Adrenal gland (tissue), 19 donors: ENCODE data around the gene CREBL2. TPM values are rescaled to one million over a fixed set of nuclear protein-coding genes. Genes with fewer than 3 reads are reported as not detected.

Experiments used
- DNase-seq, 7 donors: peaks; one replicate each; pipeline ENCODE4 v3.0.0-alpha.2; 2019 to 2020
- H3K27ac ChIP-seq, 5 donors: fragments of 200-600 bp; sonication (generic) in 4 of 5; 1 replicate in 3 of 5; 2 replicates in 2 of 5; pipeline versions ENCODE4 v1.5.1 to v1.8.0; 2016 to 2020; ENCODE audit warnings: mild to moderate bottlenecking in 1 of 5
- H3K27me3 ChIP-seq: fragments of 200-600 bp; 2 replicates; pipeline ENCODE4 v1.8.0; 2021
- H3K36me3 ChIP-seq, 2 donors: fragments of 200-600 bp; replicated peaks in 1 of 2; 1 replicate in 1 of 2; 2 replicates in 1 of 2; pipeline versions ENCODE4 v1.5.1 to v1.8.0; 2018 to 2022
- H3K4me1 ChIP-seq, 2 donors: fragments of 200-600 bp; replicated peaks in 1 of 2; 1 replicate in 1 of 2; 2 replicates in 1 of 2; pipeline versions ENCODE4 v1.5.1 to v1.8.0; 2018 to 2021
- H3K4me3 ChIP-seq, 4 donors: fragments of 200-600 bp; sonication (generic) in 3 of 4; one replicate each; pipeline ENCODE4 v1.5.1; 2016 to 2018
- H3K9me3 ChIP-seq, 3 donors: fragments of 200-600 bp; sonication (generic) in 1 of 3; replicated peaks in 1 of 3; 1 replicate in 2 of 3; 2 replicates in 1 of 3; pipeline versions ENCODE4 v1.5.1 to v1.8.0; 2016 to 2021
- CTCF ChIP-seq, 6 experiments: fragments of 450-650 bp in 4 of 6; fragments of 200-600 bp in 2 of 6; sonication (generic) in 1 of 6; IDR thresholded peaks; 1 replicate in 5 of 6; 2 replicates in 1 of 6; pipeline versions ENCODE4 v1.5.1 to v1.8.0; 2016 to 2021; ENCODE audit warnings: antibody characterized with exemption in 6 of 6, mild to moderate bottlenecking in 2 of 6, moderate library complexity in 1 of 6
- POLR2A ChIP-seq, 2 donors: fragments of 450-650 bp; IDR thresholded peaks; one replicate each; pipeline ENCODE4 v1.6.1; 2017; ENCODE audit warnings: antibody characterized with exemption in 2 of 2, mild to moderate bottlenecking in 2 of 2, moderate library complexity in 1 of 2
- WGBS, 4 donors: extraction: QIAGEN DNeasy Blood & Tissue Kit in 2 of 4; methylation state at CpG; one replicate each; pipeline versions ENCODE4 v1.1.5 to v1.1.7; 2013 to 2017; 5-methylcytosine and 5-hydroxymethylcytosine counted together
- intact Hi-C, 2 donors: fragments of 100-400 bp; cut with DNase I; formaldehyde crosslinking; loops; one replicate each; pipeline versions ENCODE4 v1.14.1 to v1.15.0; 2022 to 2023
- long read RNA-seq, 10 donors: library from polyadenylated mRNA in 3 of 10; unstranded in 2 of 10; stranded (forward) in 1 of 10; transcript quantifications; one replicate each; pipeline ENCODE4 v2.0.0 and lab custom pipeline, GENCODE V29; 2021 to 2026
- polyA plus RNA-seq, 3 donors: library from polyadenylated mRNA; stranded (reverse); fragments of 200-250 nt in 2 of 3; fragments of 350-450 nt in 1 of 3; fragmentation: Illumina TruSeq in 1 of 3; extraction: RNeasy Lipid Tissue Mini Kit (QIAGEN cat#74804) in 1 of 3; gene quantifications; one replicate each; pipeline ENCODE4 v1.2.3, GENCODE V29; 2013 to 2014
- total RNA-seq, 9 donors: library from RNA; depleted of rRNA in 4 of 9; stranded (reverse); fragments of >200 nt in 4 of 9; fragments of 120-200 nt in 1 of 9; fragmentation: NEBNext Ultra II Directional in 1 of 9; extraction: Animal tissue kit (Norgen Biotek cat#: 25700) in 1 of 9; gene quantifications; one replicate each; pipeline versions ENCODE4 v1.1.0 to v1.2.4, GENCODE V29; 2013 to 2023
- donor health status: healthy with polysubstance abuse.
- donor health status: Bipolar disorder and iron deficiency.
- donor health status: DM: yes; HTN: yes; CAD: no.
- donor health status: DM: no; HTN: no; CAD: no.
- donor health status: DM: no; HTN: no; CAD: no.
- donor health status: DM: yes; HTN: yes; CAD: no.

Gene CREBL2
- total RNA-seq (100 to 1,000 TPM in 8 of 9 donors, 10 to 100 TPM in 1; 53.6 to 357 (median 144) TPM), polyA plus RNA-seq (100 to 1,000 TPM in 1 of 3 donors, 10 to 100 TPM in 2; 41.5 to 307 (median 50.4) TPM)
- long read RNA-seq, donor 1, transcript CREBL2-201 (4 exons, 3,754 nt): major isoform, 43 of 83 reads
- long read RNA-seq, donor 1, partial matches to known transcripts: 40 of 83 reads
- long read RNA-seq, donor 1, other reads (novel, unspliced or antisense): 0 of 83 reads
- long read RNA-seq, donor 2, transcript CREBL2-201 (4 exons, 3,754 nt): major isoform, 22 of 22 reads
- long read RNA-seq, donor 2, partial matches to known transcripts: 0 of 22 reads
- long read RNA-seq, donor 2, other reads (novel, unspliced or antisense): 0 of 22 reads
- long read RNA-seq, donor 3, transcript CREBL2-201 (4 exons, 3,754 nt): major isoform, 40 of 45 reads
- long read RNA-seq, donor 3, partial matches to known transcripts: 5 of 45 reads
- long read RNA-seq, donor 3, other reads (novel, unspliced or antisense): 0 of 45 reads
- long read RNA-seq, donor 4, transcript CREBL2-201 (4 exons, 3,754 nt): major isoform, 13 of 27 reads
- long read RNA-seq, donor 4, partial matches to known transcripts: 4 of 27 reads
- long read RNA-seq, donor 4, other reads (novel, unspliced or antisense): 10 of 27 reads
- long read RNA-seq, donor 5, transcript CREBL2-201 (4 exons, 3,754 nt): major isoform, 401 of 444 reads
- long read RNA-seq, donor 5, partial matches to known transcripts: 36 of 444 reads
- long read RNA-seq, donor 5, other reads (novel, unspliced or antisense): 7 of 444 reads
- long read RNA-seq, donor 6, partial matches to known transcripts: 8 of 10 reads
- long read RNA-seq, donor 6, other reads (novel, unspliced or antisense): 0 of 10 reads
- long read RNA-seq, donor 7, transcript CREBL2-201 (4 exons, 3,754 nt): major isoform, 17 of 17 reads
- long read RNA-seq, donor 7, partial matches to known transcripts: 0 of 17 reads
- long read RNA-seq, donor 7, other reads (novel, unspliced or antisense): 0 of 17 reads
- long read RNA-seq, donor 8, transcript CREBL2-201 (4 exons, 3,754 nt): major isoform, 32 of 38 reads
- long read RNA-seq, donor 8, partial matches to known transcripts: 6 of 38 reads
- long read RNA-seq, donor 8, other reads (novel, unspliced or antisense): 0 of 38 reads
- long read RNA-seq, donor 9, transcript CREBL2-201 (4 exons, 3,754 nt): major isoform, 16 of 21 reads
- long read RNA-seq, donor 9, partial matches to known transcripts: 5 of 21 reads
- long read RNA-seq, donor 9, other reads (novel, unspliced or antisense): 0 of 21 reads
- long read RNA-seq, donor 10, transcript CREBL2-201 (4 exons, 3,754 nt): major isoform, 13 of 13 reads
- long read RNA-seq, donor 10, partial matches to known transcripts: 0 of 13 reads
- long read RNA-seq, donor 10, other reads (novel, unspliced or antisense): 0 of 13 reads

DNA sequence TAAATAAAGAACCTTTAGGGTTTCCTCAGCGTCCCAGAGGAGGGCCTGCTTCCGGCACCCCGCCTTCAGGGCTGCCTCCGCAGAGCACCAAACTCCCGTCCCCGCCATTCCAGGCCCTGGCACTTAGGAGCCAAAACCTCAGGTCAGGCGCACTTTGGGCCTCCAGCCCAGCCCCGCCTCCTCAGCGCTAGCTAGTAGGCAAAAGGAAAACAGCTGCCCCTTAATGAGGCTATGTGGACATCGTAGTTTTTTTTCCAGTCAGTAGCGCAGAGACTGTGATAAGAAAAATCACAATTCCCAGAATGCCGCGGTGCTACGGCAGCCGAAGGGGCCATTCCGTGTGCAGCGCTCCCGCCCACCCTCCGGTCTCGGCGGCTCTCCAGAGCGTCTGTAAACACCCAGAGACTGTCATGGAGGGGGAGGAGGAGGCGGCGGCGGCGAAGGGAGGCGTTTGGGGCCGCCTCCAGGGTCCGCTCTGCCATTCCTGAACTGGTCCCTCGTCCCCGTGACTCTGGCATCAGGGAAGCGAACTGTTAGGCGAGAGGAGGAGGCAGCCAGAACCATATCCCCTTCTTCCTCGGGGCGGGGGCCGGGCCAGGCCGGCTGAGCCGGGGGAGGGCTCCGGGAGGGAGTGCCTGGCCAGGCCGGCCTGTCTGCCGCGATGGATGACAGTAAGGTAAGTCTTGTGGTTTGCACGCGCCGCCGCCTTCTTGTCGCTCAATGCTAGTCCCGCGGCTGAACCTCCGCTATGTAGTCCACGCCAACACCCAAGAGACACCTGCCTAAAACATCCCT lies at the start of gene CREBL2:
Gene CREBL2 (plus strand): TSS at position 365 of the 795 bp plus-strand sequence. CDS start 297 bp downstream, at position 662.
- Histone ChIP-seq H3K4me1 (peaks cover 23 to 54% of the 10 kb centered on the region in 2 donors), H3K4me3 (peak within 1 kb of the TSS; percentile 62 to 89 (median 66)), H3K27ac (peak within 1 kb of the TSS; percentile 83 to 98 (median 92)), H3K9me3 (no peaks in the 10 kb centered on the region), H3K27me3 (no peaks in the 10 kb centered on the region), H3K36me3 (no peaks in the 10 kb centered on the region)
- TF ChIP-seq CTCF (IDR thresholded peaks at IDR 0.05) (no peak), POLR2A (IDR thresholded peaks at IDR 0.05) (peak; percentile 82 to 93)
- peak; percentile 93 to 98 (median 97) for DNase-seq
- intact Hi-C loops: no loop called here
- 0 to 2% (median 1%) methylated on average over 15 to 51 of the region's 51 CpGs for WGBS, 4 donors

DNA sequence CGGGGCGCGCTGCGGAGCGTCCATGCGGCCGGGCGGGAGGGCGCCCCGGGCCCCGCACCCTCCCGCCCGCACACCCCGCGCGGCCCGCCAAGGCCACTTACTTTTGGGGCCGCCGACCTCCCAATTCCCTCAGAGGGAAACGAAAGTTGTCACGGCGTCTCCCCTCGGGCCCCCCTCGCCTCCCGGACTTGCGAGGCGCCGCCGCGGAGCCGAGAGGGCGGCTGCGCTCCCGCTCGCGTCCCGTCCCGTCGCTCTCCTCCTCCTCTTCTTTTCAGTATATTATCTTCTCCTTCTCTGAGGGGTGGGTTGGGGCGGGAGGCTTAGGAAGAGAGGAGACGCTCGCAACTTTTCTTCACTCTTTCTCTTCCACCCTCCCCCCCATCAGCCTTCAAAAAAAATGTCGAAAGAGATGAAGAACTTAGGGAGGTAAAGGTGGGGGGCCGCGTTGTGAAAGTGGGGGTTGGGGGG lies 49.6 kb upstream of the CREBL2 start:
- DNase-seq: peak; percentile 33 to 62 (median 46)
- WGBS, 4 donors: 0 to 1% (median 1%) methylated on average over 9 to 45 of the region's 45 CpGs
- Histone ChIP-seq H3K9me3 (no peaks in the 10 kb centered on the region), H3K27ac (peak overlapping the region; percentile 98 to 100 (median 99)), H3K4me3 (peak overlapping the region; percentile 49 to 99 (median 70)), H3K27me3 (no peaks in the 10 kb centered on the region), H3K36me3 (no peaks in the 10 kb centered on the region), H3K4me1 (peaks cover 15 to 23% of the 10 kb centered on the region in 2 donors)
- intact Hi-C loops: loop anchor here (5.0 to 10.0 kb wide), 3 partner anchors 135 to 187 kb away; partner anchors contain the start of gene GPR19 (in 1 of the 2)
- TF ChIP-seq CTCF (IDR thresholded peaks at IDR 0.05) (no peak), POLR2A (IDR thresholded peaks at IDR 0.05) (no peak)

GRCh38 chr12:12562585-12563261 lies 49.0 kb upstream of the CREBL2 start, which contains the start of gene DUSP16:
DUSP16 (minus strand) TSS chr12:12562863; CDS start chr12:12521098, 41,765 bp downstream.
- H3K36me3 ChIP-seq: no peaks in the 10 kb centered on the region
- DNase-seq: peak; percentile 92 to 97 (median 94)
- H3K4me3 ChIP-seq: peak within 1 kb of the TSS; percentile 49 to 99 (median 74)
- WGBS, 4 donors: 0 to 2% (median 1%) methylated on average over 26 to 59 of the region's 59 CpGs
- H3K9me3 ChIP-seq: no peaks in the 10 kb centered on the region
- peak within 1 kb of the TSS; percentile 98 to 100 (median 99) for H3K27ac ChIP-seq
- H3K4me1 ChIP-seq: peaks cover 15 to 23% of the 10 kb centered on the region in 2 donors
- TF ChIP-seq POLR2A (IDR thresholded peaks at IDR 0.05): peak; percentile 88 to 96
- TF ChIP-seq CTCF (IDR thresholded peaks at IDR 0.05): peak in 4 of 6 experiments; percentile 29 to 46 (median 32)
- H3K27me3 ChIP-seq: no peaks in the 10 kb centered on the region
- intact Hi-C loops: loop anchor here (5.0 to 10.0 kb wide), 3 partner anchors 135 to 188 kb away; partner anchors contain the start of gene GPR19 (in 1 of the 2)
